ENCODE data around the gene NFYB.
"Not testable (repeated sequence)": the region's sequence is repeated elsewhere in the genome, so short reads cannot be mapped to it uniquely, and the experiment has no call there.

NFYB gene

DNA sequence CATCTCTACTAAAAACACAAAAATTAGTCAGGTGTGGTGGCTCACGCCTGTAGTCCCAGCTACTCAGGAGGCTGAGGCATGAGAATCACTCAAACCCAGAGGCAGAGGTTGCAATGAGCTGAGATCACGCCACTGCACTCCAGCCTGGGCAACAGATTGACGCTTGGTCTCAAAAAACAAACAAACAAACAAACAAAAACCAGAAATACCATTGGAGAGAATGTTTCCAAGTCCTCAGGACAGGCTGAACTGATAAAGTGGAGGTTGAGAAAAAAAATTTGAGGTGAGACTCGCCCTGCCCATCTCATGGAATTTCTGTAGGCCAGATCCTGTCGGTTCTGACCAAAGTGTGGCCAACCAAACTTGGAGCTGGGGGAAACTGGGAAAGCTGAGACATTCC, 30.6 kb upstream of the NFYB start:
- no peak for TF ChIP-seq CTCF (IDR thresholded peaks at IDR 0.05; ENCODE audit: low read depth, low read length, missing control alignments)
- DNase-seq (ENCODE audit: extremely low read depth, low read depth) = no peak
- no peak overlapping the region for H3K4me3 ChIP-seq (replicated peaks; ENCODE audit: low read depth, low read length)

- DNase-seq (ENCODE audit: extremely low read depth, low read depth) = no peak
- TF ChIP-seq CTCF (IDR thresholded peaks at IDR 0.05; ENCODE audit: low read depth, low read length, missing control alignments) = no peak
- no peak overlapping the region for H3K4me3 ChIP-seq (replicated peaks; ENCODE audit: low read depth, low read length)
Measured at GRCh38 chr12:104167519-104168458, 29.8 kb upstream of the NFYB start.

DNA sequence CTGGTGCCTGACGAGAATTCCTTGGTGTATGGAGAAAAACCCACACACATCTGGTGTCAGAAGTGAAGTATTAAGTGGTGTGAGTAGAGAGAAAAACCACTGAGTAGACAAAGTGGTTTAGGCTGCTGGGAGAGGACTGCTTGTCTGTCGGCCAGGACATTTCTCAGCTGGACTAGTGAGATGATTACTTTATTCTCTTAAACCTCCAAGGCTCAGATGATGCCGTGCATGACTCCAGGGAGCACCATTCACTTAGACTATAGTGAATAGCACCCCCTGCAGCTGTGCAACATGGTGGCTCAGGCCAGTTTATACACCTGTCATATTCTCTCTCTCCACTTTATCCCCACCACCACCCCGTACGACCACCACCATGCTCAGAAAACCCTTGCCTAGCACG, 28.5 kb upstream of the NFYB start:
- no peak overlapping the region for H3K4me3 ChIP-seq (replicated peaks; ENCODE audit: low read depth, low read length)
- TF ChIP-seq CTCF (IDR thresholded peaks at IDR 0.05; ENCODE audit: low read depth, low read length, missing control alignments) = no peak
- no peak for DNase-seq (ENCODE audit: extremely low read depth, low read depth)

- no peak for DNase-seq (ENCODE audit: extremely low read depth, low read depth)
- H3K4me3 ChIP-seq (replicated peaks; ENCODE audit: low read depth, low read length) = no peak overlapping the region
- TF ChIP-seq CTCF (IDR thresholded peaks at IDR 0.05; ENCODE audit: low read depth, low read length, missing control alignments) = no peak
Measured at GRCh38 chr12:104165801-104166200, 27.8 kb upstream of the NFYB start.

- no peak for DNase-seq (ENCODE audit: extremely low read depth, low read depth)
- H3K4me3 ChIP-seq (replicated peaks; ENCODE audit: low read depth, low read length) = no peak overlapping the region
- no peak for TF ChIP-seq CTCF (IDR thresholded peaks at IDR 0.05; ENCODE audit: low read depth, low read length, missing control alignments)
Measured at GRCh38 chr12:104164634-104165033, 26.6 kb upstream of the NFYB start.

- TF ChIP-seq CTCF (IDR thresholded peaks at IDR 0.05; ENCODE audit: low read depth, low read length, missing control alignments) = no peak
- no peak overlapping the region for H3K4me3 ChIP-seq (replicated peaks; ENCODE audit: low read depth, low read length)
- no peak for DNase-seq (ENCODE audit: extremely low read depth, low read depth)
Measured at GRCh38 chr12:104163631-104164030, 25.6 kb upstream of the NFYB start.

DNA sequence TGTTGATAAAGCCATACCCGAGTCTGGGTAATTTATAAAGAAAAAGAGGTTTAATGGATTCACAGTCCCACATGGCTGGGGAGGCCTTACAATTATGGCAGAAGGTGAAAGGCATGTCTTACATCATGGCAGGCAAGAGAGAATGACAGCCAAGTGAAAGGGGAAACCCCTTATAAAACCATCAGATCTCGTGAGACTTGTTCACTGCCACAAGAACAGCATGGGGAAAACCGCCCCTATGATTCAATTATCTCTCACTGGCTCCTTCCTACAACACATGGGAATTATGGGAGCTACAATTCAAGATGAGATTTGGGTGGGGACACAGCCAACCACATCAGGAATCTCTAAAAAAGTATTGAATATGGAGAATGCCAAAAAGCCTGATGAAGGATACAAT, 25.0 kb upstream of the NFYB start:
- not testable (repeated sequence) for DNase-seq (ENCODE audit: extremely low read depth, low read depth); H3K4me3 ChIP-seq (replicated peaks; ENCODE audit: low read depth, low read length)

Measured in HFF-Myc (cell line).